GM11168 (cell line): ENCODE measurements around the gene MINK1.
"Not testable (repeated sequence)": the region's sequence is repeated elsewhere in the genome, so short reads cannot be mapped to it uniquely, and the experiment has no call there.

ENCODE experiments used
- in situ Hi-C: fragments of 300-500 bp; cut with MboI; formaldehyde crosslinking; loops from one replicate; pipeline ENCODE4 v1.12.0; 2022; ENCODE audit warnings: low sequenced_read_pairs; ENCODE audit not compliant: unreplicated experiment

The MINK1 gene

GRCh38 chr17:4867535-4867934 is 34.4 kb downstream of the MINK1 start:
- in situ Hi-C loops, result not testable (repeated sequence)

GRCh38 chr17:4869058-4869998 is 36.2 kb downstream of the MINK1 start:
- in situ Hi-C loops, result not testable (repeated sequence)

GRCh38 chr17:4870855-4871254 is 37.7 kb downstream of the MINK1 start:
- in situ Hi-C loops, result no loop called here

GRCh38 chr17:4872786-4873185 is 39.6 kb downstream of the MINK1 start:
- in situ Hi-C loops, result no loop called here

GRCh38 chr17:4877089-4877488 is 43.9 kb downstream of the MINK1 start:
- in situ Hi-C loops, result no loop called here

GRCh38 chr17:4879601-4880000 is 46.5 kb downstream of the MINK1 start:
- in situ Hi-C loops, result no loop called here

- in situ Hi-C loops, result loop anchor here (10.0 kb wide), 2 partner anchors 76 to 166 kb away; partner anchors contain the start of genes ARRB2, C17orf114 and PLD2
These were observed 47.7 kb downstream of the MINK1 start for GRCh38 chr17:4880857-4881256.

GRCh38 chr17:4881761-4882555 is 48.8 kb downstream of the MINK1 start:
- in situ Hi-C loops, result loop anchor here (10.0 kb wide), 2 partner anchors 77 to 167 kb away; partner anchors contain the start of genes ARRB2, C17orf114 and PLD2

- in situ Hi-C loops, result loop anchor here (10.0 kb wide), 2 partner anchors 80 to 170 kb away; partner anchors contain the start of genes ARRB2, C17orf114 and PLD2
These were observed 51.3 kb downstream of the MINK1 start for GRCh38 chr17:4884489-4884888.

GRCh38 chr17:4886830-4887229 is 53.7 kb downstream of the MINK1 start:
- in situ Hi-C loops, result loop anchor here (10.0 kb wide), 2 partner anchors 82 to 172 kb away; partner anchors contain the start of genes ARRB2, C17orf114 and PLD2

- in situ Hi-C loops, result loop anchor here (10.0 kb wide), 2 partner anchors 83 to 173 kb away; partner anchors contain the start of genes ARRB2, C17orf114 and PLD2
These were observed 54.4 kb downstream of the MINK1 start for GRCh38 chr17:4887581-4887980.

GRCh38 chr17:4891411-4892410 is 58.6 kb downstream of the MINK1 start:
- in situ Hi-C loops, result no loop called here

- in situ Hi-C loops, result no loop called here
These were observed 59.5 kb downstream of the MINK1 start for GRCh38 chr17:4892499-4893221.

- in situ Hi-C loops, result no loop called here
These were observed 60.1 kb downstream of the MINK1 start for GRCh38 chr17:4893272-4893671.

- in situ Hi-C loops, result no loop called here
These were observed 60.8 kb downstream of the MINK1 start for GRCh38 chr17:4893721-4894560.

GRCh38 chr17:4895121-4895520 is 62.0 kb downstream of the MINK1 start:
- in situ Hi-C loops, result no loop called here

- in situ Hi-C loops, result no loop called here
These were observed 62.7 kb downstream of the MINK1 start for GRCh38 chr17:4895657-4896331.
